Liver (tissue), 9 donors: Measurements from ENCODE around the gene NLRC5. TPM values are rescaled to one million over a fixed set of nuclear protein-coding genes. Genes with fewer than 3 reads are reported as not detected.

Experiments used
- DNase-seq: peaks from one replicate; pipeline ENCODE4 v3.0.0-alpha.2; 2017; ENCODE audit warnings: low spot score
- H3K27ac ChIP-seq, 2 donors: one replicate each; pipeline ENCODE4 v1.7.0; 2013; ENCODE audit warnings: inconsistent platforms in 2 of 2, low read length in 2 of 2, control low read depth in 1 of 2, low read depth in 1 of 2, mild to moderate bottlenecking in 1 of 2
- H3K27me3 ChIP-seq, 4 donors: one replicate each; pipeline versions ENCODE4 v1.6.1 to v1.7.0; 2013; ENCODE audit warnings: low read length in 3 of 4, inconsistent platforms in 1 of 4, mild to moderate bottlenecking in 1 of 4, moderate library complexity in 1 of 4; ENCODE audit not compliant: control insufficient read depth in 4 of 4, insufficient read depth in 4 of 4
- H3K36me3 ChIP-seq, 4 donors: one replicate each; pipeline versions ENCODE4 v1.6.1 to v1.7.0; 2013; ENCODE audit warnings: low read length in 3 of 4, mild to moderate bottlenecking in 3 of 4, low read depth in 1 of 4, moderate library complexity in 1 of 4; ENCODE audit not compliant: control insufficient read depth in 4 of 4, insufficient read depth in 3 of 4
- H3K4me1 ChIP-seq, 4 donors: one replicate each; pipeline versions ENCODE4 v1.6.1 to v1.7.0; 2013; ENCODE audit warnings: low read length in 3 of 4, mild to moderate bottlenecking in 3 of 4, moderate library complexity in 1 of 4; ENCODE audit not compliant: control insufficient read depth in 4 of 4, insufficient read depth in 4 of 4
- H3K4me3 ChIP-seq, 3 donors: one replicate each; pipeline versions ENCODE4 v1.6.1 to v1.7.0; 2013; ENCODE audit warnings: low read length in 3 of 3, control low read depth in 1 of 3, low read depth in 1 of 3, mild to moderate bottlenecking in 1 of 3
- H3K9ac ChIP-seq, 2 donors: one replicate each; pipeline ENCODE4 v1.7.0; 2013; ENCODE audit warnings: low read length in 2 of 2, mild to moderate bottlenecking in 2 of 2, moderate library complexity in 2 of 2, control low read depth in 1 of 2, low read depth in 1 of 2
- H3K9me3 ChIP-seq, 4 donors: one replicate each; pipeline versions ENCODE4 v1.6.1 to v1.7.0; 2013; ENCODE audit warnings: low read length in 3 of 4; ENCODE audit not compliant: control insufficient read depth in 4 of 4
- EGR1 ChIP-seq, 2 donors: IDR thresholded peaks; 2 replicates each; pipeline ENCODE4 v1.6.1; 2016 to 2018; ENCODE audit warnings: antibody characterized with exemption in 2 of 2, low read depth in 2 of 2
- FOXA1 ChIP-seq: IDR thresholded peaks from 2 replicates; pipeline ENCODE4 v1.6.1; 2016; ENCODE audit warnings: antibody characterized with exemption
- GABPA ChIP-seq, 2 donors: IDR thresholded peaks in 1 of 2; conservative IDR thresholded peaks in 1 of 2; 2 replicates each; pipeline ENCODE4 v1.6.1; 2016; ENCODE audit warnings: antibody characterized with exemption in 2 of 2, mild to moderate bottlenecking in 1 of 2, moderate library complexity in 1 of 2
- HNF4G ChIP-seq: IDR thresholded peaks from 2 replicates; pipeline ENCODE4 v1.6.1; 2016; ENCODE audit warnings: antibody characterized with exemption
- MAX ChIP-seq: IDR thresholded peaks from 2 replicates; pipeline ENCODE4 v1.6.1; 2016; ENCODE audit warnings: antibody characterized with exemption
- NR2F2 ChIP-seq: IDR thresholded peaks from 2 replicates; pipeline ENCODE4 v1.6.1; 2016; ENCODE audit warnings: antibody characterized with exemption
- RAD21 ChIP-seq, 2 donors: IDR thresholded peaks; 2 replicates each; pipeline ENCODE4 v1.6.1; 2016; ENCODE audit warnings: antibody characterized with exemption in 2 of 2, mild to moderate bottlenecking in 2 of 2
- RXRA ChIP-seq, 2 donors: IDR thresholded peaks; 2 replicates each; pipeline ENCODE4 v1.6.1; 2017 to 2018; ENCODE audit warnings: antibody characterized with exemption in 2 of 2, mild to moderate bottlenecking in 1 of 2
- SP1 ChIP-seq: IDR thresholded peaks from 2 replicates; pipeline ENCODE4 v1.6.1; 2018; ENCODE audit warnings: antibody characterized with exemption, mild to moderate bottlenecking
- TAF1 ChIP-seq: conservative IDR thresholded peaks from 2 replicates; pipeline ENCODE4 v1.6.1; 2016; ENCODE audit warnings: antibody characterized with exemption, mild to moderate bottlenecking
- YY1 ChIP-seq: IDR thresholded peaks from 2 replicates; pipeline ENCODE4 v1.6.1; 2016; ENCODE audit warnings: antibody characterized with exemption, mild to moderate bottlenecking
- ZBTB33 ChIP-seq: IDR thresholded peaks from 2 replicates; pipeline ENCODE4 v1.6.1; 2016; ENCODE audit warnings: antibody characterized with exemption
- WGBS: extraction: QIAGEN DNeasy Blood & Tissue Kit; methylation state at CpG from one replicate; pipeline ENCODE4 v1.1.7; 2013; 5-methylcytosine and 5-hydroxymethylcytosine counted together
- polyA plus RNA-seq, 2 donors: library from polyadenylated mRNA; stranded (reverse) in 1 of 2; unstranded in 1 of 2; fragments of 200-250 nt in 1 of 2; fragments of >200 nt in 1 of 2; fragmentation: Nextera tagmentation in 1 of 2; extraction: Ambion mirVana in 1 of 2; gene quantifications; one replicate each; pipeline versions ENCODE4 v1.2.1 to v1.2.3, GENCODE V29; 2013 to 2015
- total RNA-seq, 2 donors: library from RNA; depleted of rRNA; stranded (reverse); fragments of >200 nt; gene quantifications; one replicate each; pipeline ENCODE4 v1.2.3, GENCODE V29; 2014
- TF ChIP-seq, protein P1 (sequence below): IDR thresholded peaks from 2 replicates; pipeline ENCODE4 v1.6.1; 2016; ENCODE audit warnings: antibody characterized with exemption, mild to moderate bottlenecking
- TF ChIP-seq, protein P2 (sequence below): fragments of 150-350 bp; IDR thresholded peaks from 2 replicates; pipeline ENCODE4 v1.5.1; 2017; ENCODE audit warnings: improper control_type of control experiment, low read depth, low read length; ENCODE audit not compliant: missing input control
- donor health status: healthy.
- donor health status: healthy.
- donor health status: healthy.
- donor health status: healthy.
- donor health status: healthy.

NLRC5 gene
- total and polyA plus RNA-seq, 4 donors, result 4.7 to 23.3 (median 8.8) TPM

- H3K4me1 ChIP-seq, result no peaks in the 10 kb centered on the region
- WGBS, result 78% methylated on average over 4 of the region's 4 CpGs
- no peak overlapping the region for H3K4me3 ChIP-seq
- no peaks in the 10 kb centered on the region for H3K27me3 ChIP-seq
- peaks cover 3 to 12% (median 7%) of the 10 kb centered on the region in 4 donors for H3K36me3 ChIP-seq
- no peak overlapping the region for H3K27ac ChIP-seq
- no peak overlapping the region for H3K9ac ChIP-seq
- no peaks in the 10 kb centered on the region for H3K9me3 ChIP-seq
- TF ChIP-seq, protein P1, sequence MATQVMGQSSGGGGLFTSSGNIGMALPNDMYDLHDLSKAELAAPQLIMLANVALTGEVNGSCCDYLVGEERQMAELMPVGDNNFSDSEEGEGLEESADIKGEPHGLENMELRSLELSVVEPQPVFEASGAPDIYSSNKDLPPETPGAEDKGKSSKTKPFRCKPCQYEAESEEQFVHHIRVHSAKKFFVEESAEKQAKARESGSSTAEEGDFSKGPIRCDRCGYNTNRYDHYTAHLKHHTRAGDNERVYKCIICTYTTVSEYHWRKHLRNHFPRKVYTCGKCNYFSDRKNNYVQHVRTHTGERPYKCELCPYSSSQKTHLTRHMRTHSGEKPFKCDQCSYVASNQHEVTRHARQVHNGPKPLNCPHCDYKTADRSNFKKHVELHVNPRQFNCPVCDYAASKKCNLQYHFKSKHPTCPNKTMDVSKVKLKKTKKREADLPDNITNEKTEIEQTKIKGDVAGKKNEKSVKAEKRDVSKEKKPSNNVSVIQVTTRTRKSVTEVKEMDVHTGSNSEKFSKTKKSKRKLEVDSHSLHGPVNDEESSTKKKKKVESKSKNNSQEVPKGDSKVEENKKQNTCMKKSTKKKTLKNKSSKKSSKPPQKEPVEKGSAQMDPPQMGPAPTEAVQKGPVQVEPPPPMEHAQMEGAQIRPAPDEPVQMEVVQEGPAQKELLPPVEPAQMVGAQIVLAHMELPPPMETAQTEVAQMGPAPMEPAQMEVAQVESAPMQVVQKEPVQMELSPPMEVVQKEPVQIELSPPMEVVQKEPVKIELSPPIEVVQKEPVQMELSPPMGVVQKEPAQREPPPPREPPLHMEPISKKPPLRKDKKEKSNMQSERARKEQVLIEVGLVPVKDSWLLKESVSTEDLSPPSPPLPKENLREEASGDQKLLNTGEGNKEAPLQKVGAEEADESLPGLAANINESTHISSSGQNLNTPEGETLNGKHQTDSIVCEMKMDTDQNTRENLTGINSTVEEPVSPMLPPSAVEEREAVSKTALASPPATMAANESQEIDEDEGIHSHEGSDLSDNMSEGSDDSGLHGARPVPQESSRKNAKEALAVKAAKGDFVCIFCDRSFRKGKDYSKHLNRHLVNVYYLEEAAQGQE, result no peak
- TF ChIP-seq SP1 (no peak), YY1 (no peak)
- DNase-seq, result no peak
Measured at GRCh38 chr16:57036315-57036714, 47.0 kb downstream of the NLRC5 start.

DNA sequence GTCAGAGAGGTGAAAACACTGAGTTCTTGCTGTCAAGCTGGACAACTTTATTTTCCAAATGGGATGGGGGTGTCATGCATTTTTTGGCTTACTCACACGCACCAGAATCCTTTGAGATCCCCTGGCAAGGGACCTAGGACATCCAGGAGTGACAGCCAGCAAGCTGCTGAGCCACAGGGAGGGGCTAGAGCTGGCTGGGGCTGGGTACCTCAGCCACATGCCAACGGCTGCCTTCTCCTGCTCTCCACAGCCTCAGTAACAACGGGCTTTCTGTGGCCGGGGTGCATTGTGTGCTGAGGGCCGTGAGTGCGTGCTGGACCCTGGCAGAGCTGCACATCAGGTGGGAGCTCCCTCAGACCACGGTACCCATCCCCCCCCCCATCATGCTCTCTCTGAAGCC, 47.6 kb downstream of the NLRC5 start:
- Histone ChIP-seq H3K9ac (no peak overlapping the region), H3K4me1 (no peaks in the 10 kb centered on the region), H3K36me3 (peaks cover 3 to 15% (median 8%) of the 10 kb centered on the region in 4 donors), H3K4me3 (no peak overlapping the region), H3K9me3 (no peaks in the 10 kb centered on the region), H3K27ac (no peak overlapping the region), H3K27me3 (no peaks in the 10 kb centered on the region)
- 87% methylated on average over 7 of the region's 7 CpGs for WGBS
- no peak for DNase-seq
- no peak for TF ChIP-seq RAD21 (IDR thresholded peaks at IDR 0.05)
- no peak for TF ChIP-seq ZBTB33
- no peak for TF ChIP-seq HNF4G
- TF ChIP-seq, protein P2, sequence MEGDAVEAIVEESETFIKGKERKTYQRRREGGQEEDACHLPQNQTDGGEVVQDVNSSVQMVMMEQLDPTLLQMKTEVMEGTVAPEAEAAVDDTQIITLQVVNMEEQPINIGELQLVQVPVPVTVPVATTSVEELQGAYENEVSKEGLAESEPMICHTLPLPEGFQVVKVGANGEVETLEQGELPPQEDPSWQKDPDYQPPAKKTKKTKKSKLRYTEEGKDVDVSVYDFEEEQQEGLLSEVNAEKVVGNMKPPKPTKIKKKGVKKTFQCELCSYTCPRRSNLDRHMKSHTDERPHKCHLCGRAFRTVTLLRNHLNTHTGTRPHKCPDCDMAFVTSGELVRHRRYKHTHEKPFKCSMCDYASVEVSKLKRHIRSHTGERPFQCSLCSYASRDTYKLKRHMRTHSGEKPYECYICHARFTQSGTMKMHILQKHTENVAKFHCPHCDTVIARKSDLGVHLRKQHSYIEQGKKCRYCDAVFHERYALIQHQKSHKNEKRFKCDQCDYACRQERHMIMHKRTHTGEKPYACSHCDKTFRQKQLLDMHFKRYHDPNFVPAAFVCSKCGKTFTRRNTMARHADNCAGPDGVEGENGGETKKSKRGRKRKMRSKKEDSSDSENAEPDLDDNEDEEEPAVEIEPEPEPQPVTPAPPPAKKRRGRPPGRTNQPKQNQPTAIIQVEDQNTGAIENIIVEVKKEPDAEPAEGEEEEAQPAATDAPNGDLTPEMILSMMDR, result no peak
- no peak for TF ChIP-seq MAX
- no peak for TF ChIP-seq FOXA1
- TF ChIP-seq TAF1, result no peak
- TF ChIP-seq RXRA (IDR thresholded peaks at IDR 0.05), result no peak
- no peak for TF ChIP-seq GABPA (IDR thresholded peaks at IDR 0.05 in 1 of 2, conservative IDR thresholded peaks at IDR 0.05 in 1 of 2)
- no peak for TF ChIP-seq EGR1 (IDR thresholded peaks at IDR 0.05; ENCODE audit: low read depth in 2 of 2)
- TF ChIP-seq NR2F2, result no peak
- TF ChIP-seq SP1, result no peak
- TF ChIP-seq YY1, result no peak
